GM19328 (cell line): ENCODE results near the gene CHAMP1.

Source experiments
- ATAC-seq: cut with Tn5 transposase; IDR thresholded peaks from one replicate; pipeline ENCODE4 v1.9.1; 2021; ENCODE audit warnings: mild to moderate bottlenecking, moderate library complexity; ENCODE audit not compliant: unreplicated experiment

The CHAMP1 gene

GRCh38 chr13:114314074-114314912, at the start of gene CHAMP1:
TSS of gene CHAMP1 (plus strand) at chr13:114314503. CDS start at chr13:114323843, 9,340 bp downstream.
- peak; percentile 75 for ATAC-seq

GRCh38 chr13:114264886-114265611, 49.3 kb upstream of the CHAMP1 start:
- no peak for ATAC-seq

- ATAC-seq: no peak
These were observed 48.1 kb upstream of the CHAMP1 start for GRCh38 chr13:114266241-114266640.

GRCh38 chr13:114268344-114269280, 45.7 kb upstream of the CHAMP1 start:
- no peak for ATAC-seq

GRCh38 chr13:114269281-114269770, 45.0 kb upstream of the CHAMP1 start:
- ATAC-seq: no peak

- no peak for ATAC-seq
These were observed 41.3 kb upstream of the CHAMP1 start for GRCh38 chr13:114272977-114273376.

GRCh38 chr13:114275304-114275703, 39.0 kb upstream of the CHAMP1 start:
- no peak for ATAC-seq

GRCh38 chr13:114279146-114279545, 35.2 kb upstream of the CHAMP1 start:
- ATAC-seq: no peak

GRCh38 chr13:114279758-114280355, 34.4 kb upstream of the CHAMP1 start:
- ATAC-seq: no peak

GRCh38 chr13:114281351-114282040, 32.8 kb upstream of the CHAMP1 start, which contains the start of gene UPF3A:
TSS of gene UPF3A (plus strand) at chr13:114281601. CDS start at chr13:114281640, 39 bp downstream.
- ATAC-seq: peak; percentile 59

- peak; percentile 49 for ATAC-seq
These were observed 32.1 kb upstream of the CHAMP1 start for GRCh38 chr13:114282041-114282670.

GRCh38 chr13:114283576-114283975, 30.7 kb upstream of the CHAMP1 start:
- no peak for ATAC-seq

- ATAC-seq: no peak
These were observed 29.6 kb upstream of the CHAMP1 start for GRCh38 chr13:114284680-114285079.

- no peak for ATAC-seq
These were observed 29.0 kb upstream of the CHAMP1 start for GRCh38 chr13:114285166-114285808.

GRCh38 chr13:114286808-114287207, 27.5 kb upstream of the CHAMP1 start:
- no peak for ATAC-seq

- ATAC-seq: no peak
These were observed 26.1 kb upstream of the CHAMP1 start for GRCh38 chr13:114288157-114288591.

- ATAC-seq: no peak
These were observed 17.9 kb upstream of the CHAMP1 start for GRCh38 chr13:114296448-114296847.

GRCh38 chr13:114296902-114297301, 17.4 kb upstream of the CHAMP1 start:
- ATAC-seq: no peak

GRCh38 chr13:114298866-114299265, 15.4 kb upstream of the CHAMP1 start:
- ATAC-seq: no peak
